Measurements from ENCODE around the gene RNF111.

GRCh38 chr15:59133929-59134427 is 146.5 kb downstream of the RNF111 start:
- TF ChIP-seq POLR2A (IDR thresholded peaks at IDR 0.05), result no peak
- TF ChIP-seq CTCF (IDR thresholded peaks at IDR 0.05), result no peak
